Measurements from ENCODE around the gene TGFBRAP1. TPM values are rescaled to one million over a fixed set of nuclear protein-coding genes. Genes with fewer than 3 reads are reported as not detected.

Gene TGFBRAP1
- total and polyA plus RNA-seq, 9 of the 15 experiments (the other 6 are each of a cell fraction or from before 2014, with no cell fraction given): 3.7 to 18.0 (median 11.0) TPM

- TF ChIP-seq ZNF740 (CRISPR knock-in tag; IDR thresholded peaks at IDR 0.05) (no peak), ZNF740 (tag; IDR thresholded peaks at IDR 0.05) (no peak), POLR3G (IDR thresholded peaks at IDR 0.05; ENCODE audit: extremely low read depth, insufficient read length, insufficient replicate concordance) (no peak), ARID4B (CRISPR knock-in tag; IDR thresholded peaks at IDR 0.05) (peak; percentile 57), BCOR (IDR thresholded peaks at IDR 0.05) (peak; percentile 91), FOXK2 (conservative IDR thresholded peaks at IDR 0.05 in 1 of 2, IDR thresholded peaks at IDR 0.05 in 1 of 2; ENCODE audit: low read depth in 2 of 2) (peak in 1 of 2 experiments; percentile 10; a peak in 1 of 4 replicates), CREM (IDR thresholded peaks at IDR 0.05; ENCODE audit: low read depth) (no peak), TCF3 (CRISPR knock-in tag; IDR thresholded peaks at IDR 0.05) (no peak), RB1 (IDR thresholded peaks at IDR 0.05; ENCODE audit: low read depth) (no peak)
- TF ChIP-seq, protein P1, sequence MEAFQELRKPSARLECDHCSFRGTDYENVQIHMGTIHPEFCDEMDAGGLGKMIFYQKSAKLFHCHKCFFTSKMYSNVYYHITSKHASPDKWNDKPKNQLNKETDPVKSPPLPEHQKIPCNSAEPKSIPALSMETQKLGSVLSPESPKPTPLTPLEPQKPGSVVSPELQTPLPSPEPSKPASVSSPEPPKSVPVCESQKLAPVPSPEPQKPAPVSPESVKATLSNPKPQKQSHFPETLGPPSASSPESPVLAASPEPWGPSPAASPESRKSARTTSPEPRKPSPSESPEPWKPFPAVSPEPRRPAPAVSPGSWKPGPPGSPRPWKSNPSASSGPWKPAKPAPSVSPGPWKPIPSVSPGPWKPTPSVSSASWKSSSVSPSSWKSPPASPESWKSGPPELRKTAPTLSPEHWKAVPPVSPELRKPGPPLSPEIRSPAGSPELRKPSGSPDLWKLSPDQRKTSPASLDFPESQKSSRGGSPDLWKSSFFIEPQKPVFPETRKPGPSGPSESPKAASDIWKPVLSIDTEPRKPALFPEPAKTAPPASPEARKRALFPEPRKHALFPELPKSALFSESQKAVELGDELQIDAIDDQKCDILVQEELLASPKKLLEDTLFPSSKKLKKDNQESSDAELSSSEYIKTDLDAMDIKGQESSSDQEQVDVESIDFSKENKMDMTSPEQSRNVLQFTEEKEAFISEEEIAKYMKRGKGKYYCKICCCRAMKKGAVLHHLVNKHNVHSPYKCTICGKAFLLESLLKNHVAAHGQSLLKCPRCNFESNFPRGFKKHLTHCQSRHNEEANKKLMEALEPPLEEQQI (IDR thresholded peaks at IDR 0.05): no peak
- TF ChIP-seq, protein P2, sequence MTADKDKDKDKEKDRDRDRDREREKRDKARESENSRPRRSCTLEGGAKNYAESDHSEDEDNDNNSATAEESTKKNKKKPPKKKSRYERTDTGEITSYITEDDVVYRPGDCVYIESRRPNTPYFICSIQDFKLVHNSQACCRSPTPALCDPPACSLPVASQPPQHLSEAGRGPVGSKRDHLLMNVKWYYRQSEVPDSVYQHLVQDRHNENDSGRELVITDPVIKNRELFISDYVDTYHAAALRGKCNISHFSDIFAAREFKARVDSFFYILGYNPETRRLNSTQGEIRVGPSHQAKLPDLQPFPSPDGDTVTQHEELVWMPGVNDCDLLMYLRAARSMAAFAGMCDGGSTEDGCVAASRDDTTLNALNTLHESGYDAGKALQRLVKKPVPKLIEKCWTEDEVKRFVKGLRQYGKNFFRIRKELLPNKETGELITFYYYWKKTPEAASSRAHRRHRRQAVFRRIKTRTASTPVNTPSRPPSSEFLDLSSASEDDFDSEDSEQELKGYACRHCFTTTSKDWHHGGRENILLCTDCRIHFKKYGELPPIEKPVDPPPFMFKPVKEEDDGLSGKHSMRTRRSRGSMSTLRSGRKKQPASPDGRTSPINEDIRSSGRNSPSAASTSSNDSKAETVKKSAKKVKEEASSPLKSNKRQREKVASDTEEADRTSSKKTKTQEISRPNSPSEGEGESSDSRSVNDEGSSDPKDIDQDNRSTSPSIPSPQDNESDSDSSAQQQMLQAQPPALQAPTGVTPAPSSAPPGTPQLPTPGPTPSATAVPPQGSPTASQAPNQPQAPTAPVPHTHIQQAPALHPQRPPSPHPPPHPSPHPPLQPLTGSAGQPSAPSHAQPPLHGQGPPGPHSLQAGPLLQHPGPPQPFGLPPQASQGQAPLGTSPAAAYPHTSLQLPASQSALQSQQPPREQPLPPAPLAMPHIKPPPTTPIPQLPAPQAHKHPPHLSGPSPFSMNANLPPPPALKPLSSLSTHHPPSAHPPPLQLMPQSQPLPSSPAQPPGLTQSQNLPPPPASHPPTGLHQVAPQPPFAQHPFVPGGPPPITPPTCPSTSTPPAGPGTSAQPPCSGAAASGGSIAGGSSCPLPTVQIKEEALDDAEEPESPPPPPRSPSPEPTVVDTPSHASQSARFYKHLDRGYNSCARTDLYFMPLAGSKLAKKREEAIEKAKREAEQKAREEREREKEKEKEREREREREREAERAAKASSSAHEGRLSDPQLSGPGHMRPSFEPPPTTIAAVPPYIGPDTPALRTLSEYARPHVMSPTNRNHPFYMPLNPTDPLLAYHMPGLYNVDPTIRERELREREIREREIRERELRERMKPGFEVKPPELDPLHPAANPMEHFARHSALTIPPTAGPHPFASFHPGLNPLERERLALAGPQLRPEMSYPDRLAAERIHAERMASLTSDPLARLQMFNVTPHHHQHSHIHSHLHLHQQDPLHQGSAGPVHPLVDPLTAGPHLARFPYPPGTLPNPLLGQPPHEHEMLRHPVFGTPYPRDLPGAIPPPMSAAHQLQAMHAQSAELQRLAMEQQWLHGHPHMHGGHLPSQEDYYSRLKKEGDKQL (CRISPR knock-in tag; IDR thresholded peaks at IDR 0.05; ENCODE audit: borderline replicate concordance): no peak
These were observed 996 bp downstream of the TGFBRAP1 start (continued) for GRCh38 chr2:105328281-105329196.
